OCI-LY1 (cell line): ENCODE data around the gene UGT1A9.
"Not testable (repeated sequence)": the region's sequence is repeated elsewhere in the genome, so short reads cannot be mapped to it uniquely, and the experiment has no call there.

ENCODE experiments used
- H2AFZ ChIP-seq: fragments of 200-600 bp; sonication (generic), shearing (Covaris generic); 2 replicates; pipeline ENCODE4 v1.6.0; 2014; ENCODE audit warnings: antibody characterized with exemption, mild to moderate bottlenecking, low read length
- H3F3A ChIP-seq: fragments of 200-600 bp; sonication (generic), shearing (Covaris generic); 2 replicates; pipeline ENCODE4 v1.6.0; 2014; ENCODE audit warnings: mild to moderate bottlenecking, antibody characterized with exemption, low read length, moderate library complexity; ENCODE audit not compliant: insufficient read depth
- H3K27ac ChIP-seq: fragments of 200-600 bp; sonication (generic); 2 replicates; pipeline ENCODE4 v1.5.1; 2014; ENCODE audit warnings: low read length, mixed run types, mild to moderate bottlenecking, low read depth; ENCODE audit not compliant: poor library complexity, severe bottlenecking
- H3K27me3 ChIP-seq: fragments of 200-600 bp; sonication (generic); 2 replicates; pipeline ENCODE4 v1.6.0; 2014; ENCODE audit warnings: antibody characterized with exemption, mild to moderate bottlenecking, low read length, moderate library complexity; ENCODE audit not compliant: insufficient read depth
- H3K36me3 ChIP-seq: fragments of 200-600 bp; sonication (generic); 2 replicates; pipeline ENCODE4 v1.6.1; 2014; ENCODE audit warnings: mild to moderate bottlenecking, antibody characterized with exemption, low read length, moderate library complexity, mixed read lengths; ENCODE audit not compliant: insufficient read depth
- H3K4me1 ChIP-seq: fragments of 200-600 bp; sonication (generic); 2 replicates; pipeline ENCODE4 v1.5.1; 2014; ENCODE audit warnings: mild to moderate bottlenecking, low read length, moderate library complexity; ENCODE audit not compliant: insufficient read depth, severe bottlenecking
- H3K4me2 ChIP-seq: fragments of 200-600 bp; sonication (generic), shearing (Covaris generic); 2 replicates; pipeline ENCODE4 v1.6.1; 2014; ENCODE audit warnings: low read length
- H3K4me3 ChIP-seq: fragments of 200-600 bp; sonication (generic); 2 replicates; pipeline ENCODE4 v1.5.1; 2014; ENCODE audit warnings: low read length, low read depth, mild to moderate bottlenecking, mixed read lengths; ENCODE audit not compliant: poor library complexity, severe bottlenecking
- H3K79me2 ChIP-seq: fragments of 200-600 bp; shearing (Covaris generic); 2 replicates; pipeline ENCODE4 v1.6.1; 2016; ENCODE audit warnings: mixed run types, low read length, mixed read lengths; ENCODE audit not compliant: insufficient read depth
- H3K9ac ChIP-seq: fragments of 200-600 bp; sonication (generic), shearing (Covaris generic); 2 replicates; pipeline ENCODE4 v1.6.1; 2014; ENCODE audit warnings: mild to moderate bottlenecking, low read length, mixed read lengths
- H3K9me2 ChIP-seq: fragments of 200-600 bp; sonication (generic), shearing (Covaris generic); 2 replicates; pipeline ENCODE4 v1.6.1; 2014; ENCODE audit warnings: low read depth, mild to moderate bottlenecking, low read length, mixed read lengths
- H3K9me3 ChIP-seq: fragments of 200-600 bp; shearing (Covaris generic); 2 replicates; pipeline ENCODE4 v1.6.1; 2014; ENCODE audit warnings: low read length, mixed read lengths
- H4K20me1 ChIP-seq: fragments of 200-600 bp; sonication (generic), shearing (Covaris generic); 2 replicates; pipeline ENCODE4 v1.6.0; 2016; ENCODE audit warnings: mild to moderate bottlenecking, low read length; ENCODE audit not compliant: insufficient read depth
- CTCF ChIP-seq: fragments of 200-600 bp; sonication (generic), shearing (Covaris generic); IDR thresholded peaks from 2 replicates; pipeline ENCODE4 v1.5.1; 2017; ENCODE audit warnings: mild to moderate bottlenecking, antibody characterized with exemption, low read length, moderate library complexity, mixed read lengths
- EZH2 ChIP-seq: fragments of 200-600 bp; sonication (generic), shearing (Covaris generic); IDR thresholded peaks from 2 replicates; pipeline ENCODE4 v1.8.0; 2017; ENCODE audit warnings: borderline replicate concordance, mixed run types, mild to moderate bottlenecking, antibody characterized with exemption, low read length, moderate library complexity, mixed read lengths

Gene UGT1A9

GRCh38 chr2:233740870-233741269, 69.2 kb downstream of the UGT1A9 start:
- TF ChIP-seq CTCF: no peak
- no peak for TF ChIP-seq EZH2
- H4K20me1 ChIP-seq: no peaks in the 10 kb centered on the region
- H3F3A ChIP-seq: no peaks in the 10 kb centered on the region
- H3K9me2 ChIP-seq: no peaks in the 10 kb centered on the region
- no peak overlapping the region for H2AFZ ChIP-seq
- H3K27ac ChIP-seq: no peak overlapping the region
- no peaks in the 10 kb centered on the region for H3K9me3 ChIP-seq
- no peaks in the 10 kb centered on the region for H3K79me2 ChIP-seq
- H3K4me3 ChIP-seq: no peak overlapping the region
- no peak overlapping the region for H3K9ac ChIP-seq
- no peaks in the 10 kb centered on the region for H3K36me3 ChIP-seq
- no peaks in the 10 kb centered on the region; the same call in 1 of the 2 replicates for H3K27me3 ChIP-seq
- H3K4me1 ChIP-seq: no peaks in the 10 kb centered on the region
- H3K4me2 ChIP-seq: no peak overlapping the region

DNA sequence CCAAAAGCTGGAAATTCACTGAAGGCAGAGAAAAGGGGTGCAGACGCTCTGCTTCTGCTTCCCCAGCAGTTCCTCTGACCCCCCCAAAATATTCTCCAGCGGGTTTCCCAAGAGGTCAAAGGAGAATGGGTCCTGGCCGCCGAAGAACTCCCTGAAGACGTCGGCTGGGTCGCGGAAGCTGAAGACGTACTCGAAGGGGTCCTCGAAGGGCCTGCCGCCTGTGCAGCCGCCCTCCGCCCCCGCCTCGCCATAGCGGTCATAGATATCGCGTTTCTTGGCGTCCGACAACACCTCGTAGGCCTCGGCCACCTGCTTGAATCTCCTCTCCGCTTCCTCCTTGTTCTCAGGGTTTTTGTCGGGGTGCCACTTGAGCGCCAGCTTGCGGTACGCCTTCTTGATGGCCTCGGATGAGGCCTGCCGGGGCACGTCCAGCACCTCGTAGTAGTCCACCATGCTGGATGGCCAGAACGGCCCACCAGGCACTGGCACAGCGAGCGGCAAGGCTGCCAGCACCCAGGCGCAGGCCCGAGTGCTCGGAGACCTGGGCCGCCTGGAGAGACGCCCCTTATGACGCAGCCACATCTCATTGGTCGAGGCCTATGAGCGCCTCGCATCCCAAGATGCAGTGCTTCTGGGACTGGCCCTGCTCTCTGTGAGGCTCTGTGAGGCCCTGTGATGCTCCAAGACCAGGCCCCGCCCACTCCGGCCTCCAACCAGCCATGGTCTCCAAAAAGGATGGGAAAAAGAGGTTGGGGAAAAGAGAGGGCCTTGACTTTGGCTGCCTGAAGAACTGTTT, 72.0 kb downstream of the UGT1A9 start:
- no peaks in the 10 kb centered on the region for H3F3A ChIP-seq
- no peaks in the 10 kb centered on the region for H3K9me3 ChIP-seq
- no peak overlapping the region for H2AFZ ChIP-seq
- no peak overlapping the region for H3K4me2 ChIP-seq
- no peak overlapping the region for H3K4me3 ChIP-seq
- no peak overlapping the region for H3K27ac ChIP-seq
- no peaks in the 10 kb centered on the region for H3K9me2 ChIP-seq
- no peaks in the 10 kb centered on the region for H3K79me2 ChIP-seq
- no peaks in the 10 kb centered on the region for H3K4me1 ChIP-seq
- TF ChIP-seq CTCF (no peak), EZH2 (no peak)
- no peaks in the 10 kb centered on the region for H3K27me3 ChIP-seq
- no peaks in the 10 kb centered on the region for H3K36me3 ChIP-seq
- no peaks in the 10 kb centered on the region for H4K20me1 ChIP-seq
- no peak overlapping the region for H3K9ac ChIP-seq

DNA sequence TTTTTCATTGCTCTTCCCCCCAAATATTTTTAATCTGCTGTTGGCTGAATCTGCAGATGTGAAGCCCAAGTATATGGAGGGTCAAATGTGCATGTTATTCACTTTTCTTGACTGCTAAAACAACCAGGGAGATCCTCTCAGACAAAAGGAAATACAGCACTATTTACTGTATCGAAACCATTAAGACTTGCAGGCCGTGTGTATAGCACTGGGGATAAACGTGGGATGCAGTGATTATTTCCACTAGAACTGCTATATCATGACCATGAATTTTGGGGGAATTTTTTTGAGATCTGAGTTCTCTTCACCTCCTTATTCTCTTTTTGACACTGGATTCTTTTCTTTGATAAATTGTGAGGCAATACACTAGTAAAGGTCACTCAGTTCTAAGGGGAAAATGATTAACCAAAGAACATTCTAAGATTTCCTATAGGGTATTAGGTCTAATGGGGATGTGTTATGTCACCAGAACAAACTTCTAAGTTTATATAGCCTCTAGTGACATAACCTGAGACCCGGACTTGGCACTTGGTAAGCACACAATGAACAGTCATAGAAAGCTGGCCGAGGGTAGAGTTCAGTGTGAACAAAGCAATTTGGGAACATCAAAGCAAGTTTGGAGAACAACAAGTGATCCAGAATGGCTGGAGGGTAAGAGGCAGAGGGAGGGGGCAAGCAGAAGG, 73.5 kb downstream of the UGT1A9 start:
- no peak overlapping the region for H3K27ac ChIP-seq
- H3K79me2 ChIP-seq: no peaks in the 10 kb centered on the region
- H3K27me3 ChIP-seq: no peaks in the 10 kb centered on the region
- H4K20me1 ChIP-seq: no peaks in the 10 kb centered on the region
- no peaks in the 10 kb centered on the region for H3K4me1 ChIP-seq
- H3K4me2 ChIP-seq: no peak overlapping the region
- TF ChIP-seq EZH2 (no peak), CTCF (no peak)
- H3K4me3 ChIP-seq: no peak overlapping the region
- H2AFZ ChIP-seq: no peak overlapping the region
- no peaks in the 10 kb centered on the region for H3K9me2 ChIP-seq
- H3K36me3 ChIP-seq: no peaks in the 10 kb centered on the region
- H3K9ac ChIP-seq: no peak overlapping the region
- H3K9me3 ChIP-seq: no peaks in the 10 kb centered on the region
- H3F3A ChIP-seq: no peaks in the 10 kb centered on the region

DNA sequence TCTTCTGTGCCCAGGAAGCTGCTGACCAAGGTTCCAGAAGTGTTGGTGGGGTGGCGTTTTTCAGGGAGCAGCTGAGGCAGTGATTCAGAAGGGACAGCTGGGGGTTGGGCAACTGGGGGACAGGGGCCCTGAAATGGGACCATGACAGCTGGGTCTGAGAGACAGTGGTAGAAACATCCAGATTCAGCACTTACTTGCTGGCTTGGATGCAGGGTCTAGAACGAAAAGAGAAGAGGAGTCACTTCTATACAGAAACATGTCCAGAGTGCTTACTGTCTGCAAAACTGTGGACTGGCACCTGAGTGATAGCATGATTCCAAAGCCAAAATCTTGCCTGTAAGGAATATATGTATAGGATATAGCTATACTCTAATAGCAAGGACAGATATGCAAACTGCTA, 74.1 kb downstream of the UGT1A9 start:
- H3K9ac ChIP-seq, H2AFZ ChIP-seq, H3K36me3 ChIP-seq, H4K20me1 ChIP-seq, H3K79me2 ChIP-seq, H3K9me2 ChIP-seq, H3K27ac ChIP-seq, H3K9me3 ChIP-seq, H3F3A ChIP-seq, H3K4me3 ChIP-seq, H3K27me3 ChIP-seq, H3K4me1 ChIP-seq, H3K4me2 ChIP-seq: not testable (repeated sequence)
